IMR-90 (cell line): Measurements from ENCODE around the gene WDR47. TPM values are rescaled to one million over a fixed set of nuclear protein-coding genes. Genes with fewer than 3 reads are reported as not detected.

Experiments
- ATAC-seq: fragments of 200-7000 bp; cut with Tn5 transposase; 2 replicates; pipeline ENCODE4 v1.9.1; 2020; ENCODE audit warnings: low read depth, mild to moderate bottlenecking, moderate library complexity
- BruUV-seq: library from RNA; stranded (reverse); fragments of 400-500 nt; replicated peaks from 2 replicates; lab custom pipeline; 2021; lab: Mats Ljungman, UMichigan
- CTCF ChIA-PET: fragments of 300-600 bp; formaldehyde crosslinking; extraction: SDS; loops from one replicate; lab custom pipeline; 2021; ENCODE audit warnings: antibody characterized with exemption; lab: Yijun Ruan, JAX
- POLR2A ChIA-PET: fragments of 300-600 bp; sonication (Branson Sonifier 250); formaldehyde crosslinking; loops from one replicate; lab custom pipeline; 2022; ENCODE audit warnings: antibody characterized with exemption; ENCODE audit not compliant: unreplicated experiment; lab: Charles Lee
- DNase-seq: peaks from one replicate; pipeline ENCODE4 v3.0.0; 2013
- H2AFZ ChIP-seq: replicated peaks from 2 replicates; pipeline ENCODE3; 2013; ENCODE audit warnings: low read length, mild to moderate bottlenecking; ENCODE audit not compliant: poor library complexity
- H2AK5ac ChIP-seq: 2 replicates; pipeline ENCODE4 v1.6.1; 2013; ENCODE audit warnings: low read depth, low read length, inconsistent platforms
- H2AK9ac ChIP-seq: replicated peaks from 2 replicates; pipeline ENCODE3; 2013; ENCODE audit warnings: mild to moderate bottlenecking, low read depth, low read length, moderate library complexity; ENCODE audit not compliant: poor library complexity
- H2BK120ac ChIP-seq: 2 replicates; pipeline ENCODE4 v1.6.1; 2013; ENCODE audit warnings: low read depth, low read length, inconsistent platforms
- H2BK15ac ChIP-seq: 3 replicates; pipeline ENCODE4 v1.6.1; 2013; ENCODE audit warnings: low read depth, low read length, inconsistent platforms
- H2BK20ac ChIP-seq: 2 replicates; pipeline ENCODE4 v1.6.1; 2013; ENCODE audit warnings: low read depth, mild to moderate bottlenecking, inconsistent platforms, low read length, moderate library complexity
- H2BK5ac ChIP-seq: 2 replicates; pipeline ENCODE4 v1.6.1; 2013; ENCODE audit warnings: mild to moderate bottlenecking, low read depth, low read length, inconsistent platforms; ENCODE audit not compliant: poor library complexity, severe bottlenecking
- H3K14ac ChIP-seq: replicated peaks from 2 replicates; pipeline ENCODE4 v1.6.1; 2013; ENCODE audit warnings: low read depth, low read length, inconsistent platforms
- H3K18ac ChIP-seq: 2 replicates; pipeline ENCODE4 v1.6.1; 2013; ENCODE audit warnings: low read depth, low read length, control low read depth
- H3K23ac ChIP-seq: 2 replicates; pipeline ENCODE4 v1.6.1; 2013; ENCODE audit warnings: low read depth, low read length, inconsistent platforms
- H3K27ac ChIP-seq: 2 replicates; pipeline ENCODE4 v1.5.1; 2013; ENCODE audit warnings: mild to moderate bottlenecking, control low read depth, low read length; ENCODE audit not compliant: insufficient read depth
- H3K27me3 ChIP-seq: 2 replicates; pipeline ENCODE4 v1.6.1; 2013; ENCODE audit warnings: low read length; ENCODE audit not compliant: control insufficient read depth, insufficient read depth
- H3K36me3 ChIP-seq: 2 replicates; pipeline ENCODE4 v1.6.1; 2013; ENCODE audit warnings: low read length, mixed read lengths; ENCODE audit not compliant: control insufficient read depth, insufficient read depth
- H3K4ac ChIP-seq: 2 replicates; pipeline ENCODE4 v1.6.1; 2013; ENCODE audit warnings: low read depth, low read length, inconsistent platforms
- H3K4me1 ChIP-seq: 2 replicates; pipeline ENCODE4 v1.6.1; 2013; ENCODE audit warnings: low read length, mixed read lengths; ENCODE audit not compliant: control insufficient read depth, insufficient read depth
- H3K4me2 ChIP-seq: 2 replicates; pipeline ENCODE4 v1.6.1; 2013; ENCODE audit warnings: low read depth, mild to moderate bottlenecking, control low read depth, low read length, moderate library complexity
- H3K4me3 ChIP-seq: 2 replicates; pipeline ENCODE4 v1.5.1; 2013; ENCODE audit warnings: low read depth, mild to moderate bottlenecking, control low read depth, low read length, moderate library complexity; ENCODE audit not compliant: insufficient read depth
- H3K56ac ChIP-seq: 2 replicates; pipeline ENCODE4 v1.6.1; 2013; ENCODE audit warnings: low read length, inconsistent platforms; ENCODE audit not compliant: insufficient read depth; ENCODE audit errors: extremely low read depth
- H3K79me1 ChIP-seq, 2 experiments: 2 replicates each; pipeline ENCODE4 v1.6.1; 2013; ENCODE audit warnings: low read length in 2 of 2, inconsistent platforms in 1 of 2, low read depth in 1 of 2
- H3K9ac ChIP-seq: 2 replicates; pipeline ENCODE4 v1.6.1; 2013; ENCODE audit warnings: low read depth, low read length, control low read depth
- H3K9me1 ChIP-seq: 2 replicates; pipeline ENCODE4 v1.6.1; 2013; ENCODE audit warnings: low read length, inconsistent platforms; ENCODE audit not compliant: insufficient read depth
- H3K9me3 ChIP-seq: 2 replicates; pipeline ENCODE4 v1.6.1; 2013; ENCODE audit warnings: low read length; ENCODE audit not compliant: control insufficient read depth, insufficient read depth
- H4K20me1 ChIP-seq: 2 replicates; pipeline ENCODE4 v1.6.1; 2013; ENCODE audit warnings: low read length, inconsistent platforms; ENCODE audit not compliant: insufficient read depth
- H4K5ac ChIP-seq: 2 replicates; pipeline ENCODE4 v1.6.1; 2013; ENCODE audit warnings: mild to moderate bottlenecking, low read depth, low read length, control low read depth
- H4K8ac ChIP-seq, 2 experiments: 2 replicates each; pipeline ENCODE4 v1.6.1; 2013; ENCODE audit warnings: low read depth in 2 of 2, low read length in 2 of 2, control low read depth in 1 of 2, inconsistent platforms in 1 of 2
- H4K91ac ChIP-seq: 2 replicates; pipeline ENCODE4 v1.6.1; 2013; ENCODE audit warnings: low read depth, low read length, inconsistent platforms; ENCODE audit not compliant: insufficient read depth
- CHD1 ChIP-seq: IDR thresholded peaks from 2 replicates; pipeline ENCODE4 v1.6.1; 2012; ENCODE audit warnings: low read depth, low read length, improper control_type of control experiment
- FOS ChIP-seq: fragments of 150-350 bp; IDR thresholded peaks from 2 replicates; pipeline ENCODE4 v1.6.1; 2016; ENCODE audit warnings: low read depth, low read length
- MAFK ChIP-seq: IDR thresholded peaks from 2 replicates; pipeline ENCODE4 v1.6.1; 2012; ENCODE audit warnings: low read depth, low read length, improper control_type of control experiment
- NFE2L2 ChIP-seq: fragments of 150-350 bp; IDR thresholded peaks from 2 replicates; pipeline ENCODE4 v1.6.1; 2016; ENCODE audit warnings: low read depth, mild to moderate bottlenecking, low read length
- RAD21 ChIP-seq: IDR thresholded peaks from 2 replicates; pipeline ENCODE4 v1.6.1; 2012; ENCODE audit warnings: low read length, improper control_type of control experiment
- SMC3 ChIP-seq: fragments of 150-350 bp; IDR thresholded peaks from 2 replicates; pipeline ENCODE4 v1.6.1; 2016; ENCODE audit warnings: low read depth, mild to moderate bottlenecking, antibody characterized with exemption, low read length, moderate library complexity
- WGBS, 2 experiments: methylation state at CpG; one replicate each; pipeline versions ENCODE4 v1.1.5 to v1.1.7; 2013; ENCODE audit warnings: missing lambda C conversion rate in 2 of 2; ENCODE audit not compliant: insufficient read length in 1 of 2; ENCODE audit errors: extremely low coverage in 2 of 2; 5-methylcytosine and 5-hydroxymethylcytosine counted together
- dilution Hi-C: fragments of 300-500 bp; cut with HindIII; formaldehyde crosslinking; loops from one replicate; pipeline ENCODE4 v1.14.3; 2018; ENCODE audit warnings: low sequenced_read_pairs; ENCODE audit not compliant: unreplicated experiment
- in situ Hi-C: fragments of 300-500 bp; cut with MboI; formaldehyde crosslinking; loops from 3 replicates; pipeline ENCODE4 v1.14.3; 2019; ENCODE audit warnings: low sequenced_read_pairs, inconsistent platforms, mixed read lengths
- intact Hi-C: fragments of 100-400 bp; cut with micrococcal nuclease; formaldehyde crosslinking; loops from 2 replicates; pipeline ENCODE4 v1.10.0; 2022
- polyA plus RNA-seq, 3 experiments: library from polyadenylated mRNA; depleted of rRNA; stranded (reverse); fragments of >200 nt; gene quantifications; 2 replicates each; pipeline ENCODE4 v1.2.3, GENCODE V29; 2012; ENCODE audit warnings: low replicate concordance in 1 of 3
- total RNA-seq: library from RNA; depleted of rRNA; stranded (reverse); fragments of >200 nt; gene quantifications from 2 replicates; pipeline ENCODE4 v1.2.3, GENCODE V29; 2012
- TF ChIP-seq, protein P1 (sequence below): fragments of 150-350 bp; IDR thresholded peaks from 2 replicates; pipeline ENCODE4 v1.6.1; 2017; ENCODE audit warnings: mild to moderate bottlenecking, antibody characterized with exemption, low read length, low read depth
- TF ChIP-seq, protein P2 (sequence below): conservative IDR thresholded peaks from 2 replicates; pipeline ENCODE4 v1.5.1; 2012; ENCODE audit warnings: mild to moderate bottlenecking, low read depth, low read length, improper control_type of control experiment

The WDR47 gene
- total and polyA plus RNA-seq, 2 of the 4 experiments (the other 2 are of a cell fraction), result 8.2 to 17.4 TPM

DNA sequence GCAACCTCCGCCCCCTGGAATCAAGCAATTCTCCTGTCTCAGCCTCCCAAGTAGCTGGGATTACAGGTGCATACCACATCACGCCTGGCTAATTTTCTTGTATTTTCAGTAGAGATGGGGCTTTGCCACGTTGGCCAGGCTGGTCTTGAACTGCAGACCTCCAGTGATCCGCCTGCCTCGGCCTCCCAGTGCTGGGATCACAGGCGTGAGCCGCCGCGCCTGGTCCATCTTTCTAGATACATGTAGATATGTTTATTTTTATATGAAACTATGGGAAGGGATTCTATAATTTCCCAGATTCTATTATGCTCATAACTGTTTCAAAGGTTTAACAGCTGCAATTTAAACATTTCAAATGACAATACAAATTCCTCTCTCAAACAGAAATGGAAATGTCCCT, 105.7 kb downstream of the WDR47 start:
- ChIA-PET CTCF (no interaction called here), POLR2A (no interaction called here)
- H3K9ac ChIP-seq, result no peak overlapping the region
- intact Hi-C loops (no loop called here), in situ Hi-C loops (no loop called here), dilution Hi-C loops (no loop called here)
- peaks cover 27% of the 10 kb centered on the region for H3K36me3 ChIP-seq
- no peak overlapping the region for H2BK15ac ChIP-seq
- no peak overlapping the region for H2AK9ac ChIP-seq
- no peak overlapping the region for H3K14ac ChIP-seq
- no peak for DNase-seq
- no peaks in the 10 kb centered on the region for H3K9me3 ChIP-seq
- no peak overlapping the region for H4K5ac ChIP-seq
- H2BK20ac ChIP-seq, result no peak overlapping the region
- no peak overlapping the region for H4K8ac ChIP-seq
- H2BK120ac ChIP-seq, result no peak overlapping the region
- no peak overlapping the region for H3K23ac ChIP-seq
- no peaks in the 10 kb centered on the region for H3K27me3 ChIP-seq
- no peaks in the 10 kb centered on the region for H4K20me1 ChIP-seq
- no peaks in the 10 kb centered on the region for H3K4me1 ChIP-seq
- 86% methylated on average over 1 of the region's 9 CpGs; no CpG with 5 or more reads in 1 of the 2 experiments for WGBS, 2 experiments
- H2AFZ ChIP-seq, result no peak overlapping the region
- no peak overlapping the region for H3K27ac ChIP-seq
- H3K4me3 ChIP-seq, result no peak overlapping the region
- no peak overlapping the region for H3K4me2 ChIP-seq
- no peak overlapping the region for H4K91ac ChIP-seq
- no TSS peak for BruUV-seq
- no peak overlapping the region for H3K4ac ChIP-seq
- H3K79me1 ChIP-seq, result peaks cover 0 to 7% of the 10 kb centered on the region in 2 experiments; a peak in 3 of 4 replicates
- TF ChIP-seq NFE2L2, result no peak
- TF ChIP-seq MAFK, result no peak
- TF ChIP-seq RAD21, result no peak
- TF ChIP-seq SMC3, result no peak
- TF ChIP-seq, protein P1, sequence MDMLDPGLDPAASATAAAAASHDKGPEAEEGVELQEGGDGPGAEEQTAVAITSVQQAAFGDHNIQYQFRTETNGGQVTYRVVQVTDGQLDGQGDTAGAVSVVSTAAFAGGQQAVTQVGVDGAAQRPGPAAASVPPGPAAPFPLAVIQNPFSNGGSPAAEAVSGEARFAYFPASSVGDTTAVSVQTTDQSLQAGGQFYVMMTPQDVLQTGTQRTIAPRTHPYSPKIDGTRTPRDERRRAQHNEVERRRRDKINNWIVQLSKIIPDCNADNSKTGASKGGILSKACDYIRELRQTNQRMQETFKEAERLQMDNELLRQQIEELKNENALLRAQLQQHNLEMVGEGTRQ, result no peak
- TF ChIP-seq, protein P2, sequence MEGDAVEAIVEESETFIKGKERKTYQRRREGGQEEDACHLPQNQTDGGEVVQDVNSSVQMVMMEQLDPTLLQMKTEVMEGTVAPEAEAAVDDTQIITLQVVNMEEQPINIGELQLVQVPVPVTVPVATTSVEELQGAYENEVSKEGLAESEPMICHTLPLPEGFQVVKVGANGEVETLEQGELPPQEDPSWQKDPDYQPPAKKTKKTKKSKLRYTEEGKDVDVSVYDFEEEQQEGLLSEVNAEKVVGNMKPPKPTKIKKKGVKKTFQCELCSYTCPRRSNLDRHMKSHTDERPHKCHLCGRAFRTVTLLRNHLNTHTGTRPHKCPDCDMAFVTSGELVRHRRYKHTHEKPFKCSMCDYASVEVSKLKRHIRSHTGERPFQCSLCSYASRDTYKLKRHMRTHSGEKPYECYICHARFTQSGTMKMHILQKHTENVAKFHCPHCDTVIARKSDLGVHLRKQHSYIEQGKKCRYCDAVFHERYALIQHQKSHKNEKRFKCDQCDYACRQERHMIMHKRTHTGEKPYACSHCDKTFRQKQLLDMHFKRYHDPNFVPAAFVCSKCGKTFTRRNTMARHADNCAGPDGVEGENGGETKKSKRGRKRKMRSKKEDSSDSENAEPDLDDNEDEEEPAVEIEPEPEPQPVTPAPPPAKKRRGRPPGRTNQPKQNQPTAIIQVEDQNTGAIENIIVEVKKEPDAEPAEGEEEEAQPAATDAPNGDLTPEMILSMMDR, result no peak
- no peak for TF ChIP-seq FOS
- no peak for TF ChIP-seq CHD1
- no peaks in the 10 kb centered on the region for H3K9me1 ChIP-seq
- no peak overlapping the region for H3K18ac ChIP-seq
- ATAC-seq, result no peak
- no peak overlapping the region for H2AK5ac ChIP-seq
- H2BK5ac ChIP-seq, result no peak overlapping the region
- no peak overlapping the region for H3K56ac ChIP-seq
